Measurements from ENCODE around the gene BTBD17.

DNA sequence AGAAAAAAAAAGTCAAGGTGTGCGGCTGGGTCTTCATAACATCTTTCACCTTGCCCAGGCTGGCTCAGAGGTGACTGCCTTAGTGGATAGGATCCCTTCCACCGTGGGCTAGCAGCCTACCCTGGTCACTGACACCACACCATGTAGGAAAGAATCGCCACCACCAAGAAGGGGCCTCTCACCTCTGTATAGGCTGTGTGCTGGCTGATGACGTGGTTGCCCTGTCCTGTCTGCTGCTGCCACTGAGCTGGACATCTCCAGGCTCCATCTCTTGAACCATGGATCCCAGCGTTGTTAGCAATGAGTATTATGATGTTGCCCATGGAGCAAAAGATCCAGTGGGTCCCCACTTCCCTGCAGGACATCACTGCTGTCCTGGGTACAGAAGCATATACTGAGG is 5.5 kb upstream of the BTBD17 start, which contains the start of gene GPR142:
- TF ChIP-seq, protein P1, sequence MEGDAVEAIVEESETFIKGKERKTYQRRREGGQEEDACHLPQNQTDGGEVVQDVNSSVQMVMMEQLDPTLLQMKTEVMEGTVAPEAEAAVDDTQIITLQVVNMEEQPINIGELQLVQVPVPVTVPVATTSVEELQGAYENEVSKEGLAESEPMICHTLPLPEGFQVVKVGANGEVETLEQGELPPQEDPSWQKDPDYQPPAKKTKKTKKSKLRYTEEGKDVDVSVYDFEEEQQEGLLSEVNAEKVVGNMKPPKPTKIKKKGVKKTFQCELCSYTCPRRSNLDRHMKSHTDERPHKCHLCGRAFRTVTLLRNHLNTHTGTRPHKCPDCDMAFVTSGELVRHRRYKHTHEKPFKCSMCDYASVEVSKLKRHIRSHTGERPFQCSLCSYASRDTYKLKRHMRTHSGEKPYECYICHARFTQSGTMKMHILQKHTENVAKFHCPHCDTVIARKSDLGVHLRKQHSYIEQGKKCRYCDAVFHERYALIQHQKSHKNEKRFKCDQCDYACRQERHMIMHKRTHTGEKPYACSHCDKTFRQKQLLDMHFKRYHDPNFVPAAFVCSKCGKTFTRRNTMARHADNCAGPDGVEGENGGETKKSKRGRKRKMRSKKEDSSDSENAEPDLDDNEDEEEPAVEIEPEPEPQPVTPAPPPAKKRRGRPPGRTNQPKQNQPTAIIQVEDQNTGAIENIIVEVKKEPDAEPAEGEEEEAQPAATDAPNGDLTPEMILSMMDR (IDR thresholded peaks at IDR 0.05 in 2 of 3, conservative IDR thresholded peaks at IDR 0.05 in 1 of 3; ENCODE audit: borderline replicate concordance in 1 of 3, insufficient read depth in 1 of 3, low read depth in 2 of 3, low read length in 2 of 3): no peak
- TF ChIP-seq, protein P2, sequence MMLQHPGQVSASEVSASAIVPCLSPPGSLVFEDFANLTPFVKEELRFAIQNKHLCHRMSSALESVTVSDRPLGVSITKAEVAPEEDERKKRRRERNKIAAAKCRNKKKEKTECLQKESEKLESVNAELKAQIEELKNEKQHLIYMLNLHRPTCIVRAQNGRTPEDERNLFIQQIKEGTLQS (IDR thresholded peaks at IDR 0.05): no peak
- TF ChIP-seq, protein P3, sequence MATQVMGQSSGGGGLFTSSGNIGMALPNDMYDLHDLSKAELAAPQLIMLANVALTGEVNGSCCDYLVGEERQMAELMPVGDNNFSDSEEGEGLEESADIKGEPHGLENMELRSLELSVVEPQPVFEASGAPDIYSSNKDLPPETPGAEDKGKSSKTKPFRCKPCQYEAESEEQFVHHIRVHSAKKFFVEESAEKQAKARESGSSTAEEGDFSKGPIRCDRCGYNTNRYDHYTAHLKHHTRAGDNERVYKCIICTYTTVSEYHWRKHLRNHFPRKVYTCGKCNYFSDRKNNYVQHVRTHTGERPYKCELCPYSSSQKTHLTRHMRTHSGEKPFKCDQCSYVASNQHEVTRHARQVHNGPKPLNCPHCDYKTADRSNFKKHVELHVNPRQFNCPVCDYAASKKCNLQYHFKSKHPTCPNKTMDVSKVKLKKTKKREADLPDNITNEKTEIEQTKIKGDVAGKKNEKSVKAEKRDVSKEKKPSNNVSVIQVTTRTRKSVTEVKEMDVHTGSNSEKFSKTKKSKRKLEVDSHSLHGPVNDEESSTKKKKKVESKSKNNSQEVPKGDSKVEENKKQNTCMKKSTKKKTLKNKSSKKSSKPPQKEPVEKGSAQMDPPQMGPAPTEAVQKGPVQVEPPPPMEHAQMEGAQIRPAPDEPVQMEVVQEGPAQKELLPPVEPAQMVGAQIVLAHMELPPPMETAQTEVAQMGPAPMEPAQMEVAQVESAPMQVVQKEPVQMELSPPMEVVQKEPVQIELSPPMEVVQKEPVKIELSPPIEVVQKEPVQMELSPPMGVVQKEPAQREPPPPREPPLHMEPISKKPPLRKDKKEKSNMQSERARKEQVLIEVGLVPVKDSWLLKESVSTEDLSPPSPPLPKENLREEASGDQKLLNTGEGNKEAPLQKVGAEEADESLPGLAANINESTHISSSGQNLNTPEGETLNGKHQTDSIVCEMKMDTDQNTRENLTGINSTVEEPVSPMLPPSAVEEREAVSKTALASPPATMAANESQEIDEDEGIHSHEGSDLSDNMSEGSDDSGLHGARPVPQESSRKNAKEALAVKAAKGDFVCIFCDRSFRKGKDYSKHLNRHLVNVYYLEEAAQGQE (IDR thresholded peaks at IDR 0.05; ENCODE audit: low read depth): no peak
- TF ChIP-seq POLR2A (IDR thresholded peaks at IDR 0.05; ENCODE audit: borderline replicate concordance, extremely low read depth, insufficient read depth, insufficient read length) (no peak), ZFX (IDR thresholded peaks at IDR 0.05) (no peak), JUND (IDR thresholded peaks at IDR 0.05) (no peak), EZH2 (IDR thresholded peaks at IDR 0.05) (no peak), YY1 (IDR thresholded peaks at IDR 0.05; ENCODE audit: extremely low read depth, insufficient replicate concordance, low read depth, low read length) (no peak), SRF (IDR thresholded peaks at IDR 0.05; ENCODE audit: low read depth) (no peak), FOSL1 (IDR thresholded peaks at IDR 0.05; ENCODE audit: low read depth) (no peak), ZNF274 (IDR thresholded peaks at IDR 0.05; ENCODE audit: low read depth, low read length) (no peak), ELF1 (IDR thresholded peaks at IDR 0.05; ENCODE audit: borderline replicate concordance, low read depth) (no peak), CBX3 (IDR thresholded peaks at IDR 0.05; ENCODE audit: low read depth) (no peak), CEBPB (IDR thresholded peaks at IDR 0.05; ENCODE audit: low read depth) (no peak)

Data from HCT116 (cell line).